HCT116 (cell line): ENCODE measurements around the gene LMNTD1. TPM values are rescaled to one million over a fixed set of nuclear protein-coding genes. Genes with fewer than 3 reads are reported as not detected.

Source experiments
- ATAC-seq: fragments of 200-7000 bp; cut with Tn5 transposase; 2 replicates; pipeline ENCODE4 v1.9.1; 2020; ENCODE audit warnings: mild to moderate bottlenecking, moderate library complexity
- Bru-seq: library from RNA; stranded (reverse); fragments of 400-500 nt; gene quantifications from one replicate; lab custom pipeline; 2021; lab: Mats Ljungman, UMichigan
- BruChase-seq, 2 experiments: library from RNA; stranded (reverse); fragments of 400-500 nt; gene quantifications; one replicate each; lab custom pipeline; 2021; lab: Mats Ljungman, UMichigan
- BruUV-seq: library from RNA; stranded (reverse); fragments of 400-500 nt; replicated peaks from 2 replicates; lab custom pipeline; 2021; lab: Mats Ljungman, UMichigan
- CTCF ChIA-PET: fragments of 300-600 bp; sonication (Branson Sonifier 250); formaldehyde crosslinking; loops from one replicate; lab custom pipeline; 2021; ENCODE audit warnings: antibody characterized with exemption; lab: Charles Lee
- POLR2A ChIA-PET: fragments of 300-600, 350-600 bp; sonication (Branson Sonifier 250); formaldehyde crosslinking; loops from one replicate; lab custom pipeline; 2021; ENCODE audit warnings: antibody characterized with exemption; lab: Charles Lee
- RAD21 ChIA-PET, 2 experiments: fragments of 300-600 bp; sonication (Branson Sonifier 250); formaldehyde crosslinking; loops; one replicate each; lab custom pipeline; 2023; ENCODE audit warnings: low total read pairs in 2 of 2; ENCODE audit not compliant: uncharacterized antibody in 2 of 2, unreplicated experiment in 2 of 2, low non-redundant PET in 1 of 2; lab: Charles Lee
- DNase-seq: peaks from one replicate; pipeline ENCODE4 v3.0.0-alpha.2; 2010; ENCODE audit warnings: low read depth, low spot score
- H2AFZ ChIP-seq: fragments of 200-600 bp; shearing (Covaris generic), sonication (generic); 2 replicates; pipeline ENCODE4 v1.6.1; 2017; ENCODE audit warnings: low read depth, mixed run types, mixed read lengths, antibody characterized with exemption, low read length; ENCODE audit not compliant: poor library complexity, severe bottlenecking
- H3K27ac ChIP-seq: 2 replicates; pipeline ENCODE4 v1.5.1; 2012; ENCODE audit warnings: low read depth, low read length
- H3K27me3 ChIP-seq: fragments of 200-600 bp; sonication (generic); 2 replicates; pipeline ENCODE4 v1.6.1; 2016; ENCODE audit warnings: mixed run types, low read length, mixed read lengths; ENCODE audit not compliant: insufficient read depth
- H3K36me3 ChIP-seq, 2 experiments: fragments of 200-500 bp in 1 of 2; fragments of 200-600 bp in 1 of 2; sonication (Bioruptor generic) in 1 of 2; sonication (generic) in 1 of 2; 2 replicates each; pipeline versions ENCODE4 v1.5.1 to v1.6.1; 2014 to 2016; ENCODE audit warnings: low read length in 2 of 2, inconsistent platforms in 1 of 2, mixed read lengths in 1 of 2, mixed run types in 1 of 2; ENCODE audit not compliant: insufficient read depth in 2 of 2, control insufficient read depth in 1 of 2
- H3K4me1 ChIP-seq, 2 experiments: fragments of 200-600 bp in 1 of 2; sonication (generic) in 1 of 2; 2 replicates each; pipeline versions ENCODE4 v1.5.1 to v1.6.1; 2012 to 2017; ENCODE audit warnings: low read length in 2 of 2, inconsistent platforms in 1 of 2, mild to moderate bottlenecking in 1 of 2, mixed read lengths in 1 of 2, mixed run types in 1 of 2, moderate library complexity in 1 of 2; ENCODE audit not compliant: insufficient read depth in 2 of 2, control insufficient read depth in 1 of 2
- H3K4me2 ChIP-seq: fragments of 200-600 bp; sonication (generic); 2 replicates; pipeline ENCODE4 v1.6.1; 2017; ENCODE audit warnings: mixed run types, low read length, mixed read lengths
- H3K4me3 ChIP-seq, 2 experiments: fragments of 200-600 bp in 1 of 2; sonication (generic) in 1 of 2; replicated peaks in 1 of 2; 2 replicates each; pipeline ENCODE4 v1.5.1; 2011 to 2016; ENCODE audit warnings: low read length in 2 of 2, control low read depth in 1 of 2, low read depth in 1 of 2, mild to moderate bottlenecking in 1 of 2, mixed read lengths in 1 of 2, mixed run types in 1 of 2
- H3K79me2 ChIP-seq: fragments of 200-600 bp; sonication (generic); 2 replicates; pipeline ENCODE4 v1.6.1; 2017; ENCODE audit warnings: mild to moderate bottlenecking, mixed run types, low read length, moderate library complexity, mixed read lengths; ENCODE audit not compliant: insufficient read depth
- H3K9ac ChIP-seq: fragments of 200-600 bp; sonication (generic); 2 replicates; pipeline ENCODE4 v1.6.1; 2016; ENCODE audit warnings: low read length, mixed read lengths
- H3K9me2 ChIP-seq: fragments of 200-600 bp; sonication (generic), shearing (Covaris generic); 2 replicates; pipeline ENCODE4 v1.6.1; 2017; ENCODE audit warnings: mixed run types, mild to moderate bottlenecking, moderate library complexity; ENCODE audit not compliant: insufficient read depth
- H3K9me3 ChIP-seq, 2 experiments: fragments of 200-500 bp in 1 of 2; fragments of 200-600 bp in 1 of 2; sonication (Bioruptor generic) in 1 of 2; sonication (generic) in 1 of 2; 2 replicates each; pipeline ENCODE4 v1.6.1; 2014 to 2017; ENCODE audit warnings: low read length in 2 of 2, mixed read lengths in 2 of 2, inconsistent platforms in 1 of 2, low read depth in 1 of 2, mild to moderate bottlenecking in 1 of 2, mixed run types in 1 of 2, moderate library complexity in 1 of 2; ENCODE audit not compliant: control insufficient read depth in 1 of 2, insufficient read depth in 1 of 2
- H4K20me1 ChIP-seq: fragments of 200-600 bp; sonication (generic), shearing (Covaris generic); 2 replicates; pipeline ENCODE4 v1.6.1; 2017; ENCODE audit warnings: mixed run types, mild to moderate bottlenecking, moderate library complexity; ENCODE audit not compliant: insufficient read depth
- EGR1 ChIP-seq: IDR thresholded peaks from 2 replicates; pipeline ENCODE4 v1.6.1; 2012; ENCODE audit warnings: low read depth
- ELF1 ChIP-seq: IDR thresholded peaks from 2 replicates; pipeline ENCODE4 v1.6.1; 2012; ENCODE audit warnings: low read depth, borderline replicate concordance
- POLR2A ChIP-seq: IDR thresholded peaks from 2 replicates; pipeline ENCODE4 v1.7.0; 2011; ENCODE audit warnings: borderline replicate concordance; ENCODE audit not compliant: insufficient read depth, insufficient read length; ENCODE audit errors: extremely low read depth
- REST ChIP-seq: IDR thresholded peaks from 2 replicates; pipeline ENCODE4 v1.6.1; 2012; ENCODE audit warnings: low read depth
- YY1 ChIP-seq: IDR thresholded peaks from 2 replicates; pipeline ENCODE4 v1.6.1; 2011; ENCODE audit warnings: low read length, low read depth, moderate library complexity, mild to moderate bottlenecking; ENCODE audit not compliant: insufficient replicate concordance; ENCODE audit errors: extremely low read depth
- intact Hi-C: fragments of 100-400 bp; cut with micrococcal nuclease; formaldehyde crosslinking; loops from 2 replicates; pipeline ENCODE4 v1.10.0; 2022
- long read RNA-seq: library from polyadenylated mRNA; unstranded; transcript quantifications from one replicate; pipeline ENCODE4 v2.0.0, GENCODE V29; 2021; ENCODE audit not compliant: unreplicated experiment
- polyA plus RNA-seq: library from polyadenylated mRNA; unstranded; fragments of >200 nt; gene quantifications from 2 replicates; pipeline ENCODE4 v1.2.1, GENCODE V29; 2012; ENCODE audit warnings: missing spikeins
- total RNA-seq: library from RNA; stranded (reverse); gene quantifications from one replicate; pipeline ENCODE4 v1.2.1, GENCODE V29; 2021; ENCODE audit not compliant: unreplicated experiment
- TF ChIP-seq, protein P1 (sequence below): IDR thresholded peaks from 2 replicates; pipeline ENCODE4 v1.6.1; 2012
- TF ChIP-seq, protein P2 (sequence below): IDR thresholded peaks from 2 replicates; pipeline ENCODE4 v1.6.1; 2011; ENCODE audit warnings: mild to moderate bottlenecking, low read length, moderate library complexity; ENCODE audit not compliant: insufficient replicate concordance; ENCODE audit errors: extremely low read depth

Gene LMNTD1
- total RNA-seq (not detected), Bru-seq, nascent RNA (percentile 8 among the genes with signal in this experiment), BruChase-seq, experiment 1, labeled RNA remaining after a 6-hour chase (percentile 5 among the genes with signal in this experiment), BruChase-seq, experiment 2, labeled RNA remaining after a 2-hour chase (percentile 8 among the genes with signal in this experiment)
- polyA plus RNA-seq = not detected in 2 replicates
- long read RNA-seq = 0 reads

GRCh38 chr12:25553098-25553497 lies at the start of gene LMNTD1:
Gene LMNTD1, minus strand, starts transcription at chr12:25553283. Its CDS starts 324 bp downstream, at chr12:25552959.
- no peaks in the 10 kb centered on the region for H3K36me3 ChIP-seq
- no peak within 1 kb of the TSS for H3K4me3 ChIP-seq
- H3K27me3 ChIP-seq = no peaks in the 10 kb centered on the region
- H3K27ac ChIP-seq = no peak within 1 kb of the TSS
- H3K9me2 ChIP-seq = no peaks in the 10 kb centered on the region; the same call in 1 of the 2 replicates
- no peaks in the 10 kb centered on the region for H3K79me2 ChIP-seq
- TF ChIP-seq POLR2A (no peak), REST (no peak), YY1 (no peak), ELF1 (no peak), EGR1 (no peak)
- TF ChIP-seq, protein P1, sequence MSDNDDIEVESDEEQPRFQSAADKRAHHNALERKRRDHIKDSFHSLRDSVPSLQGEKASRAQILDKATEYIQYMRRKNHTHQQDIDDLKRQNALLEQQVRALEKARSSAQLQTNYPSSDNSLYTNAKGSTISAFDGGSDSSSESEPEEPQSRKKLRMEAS = no peak
- TF ChIP-seq, protein P2, sequence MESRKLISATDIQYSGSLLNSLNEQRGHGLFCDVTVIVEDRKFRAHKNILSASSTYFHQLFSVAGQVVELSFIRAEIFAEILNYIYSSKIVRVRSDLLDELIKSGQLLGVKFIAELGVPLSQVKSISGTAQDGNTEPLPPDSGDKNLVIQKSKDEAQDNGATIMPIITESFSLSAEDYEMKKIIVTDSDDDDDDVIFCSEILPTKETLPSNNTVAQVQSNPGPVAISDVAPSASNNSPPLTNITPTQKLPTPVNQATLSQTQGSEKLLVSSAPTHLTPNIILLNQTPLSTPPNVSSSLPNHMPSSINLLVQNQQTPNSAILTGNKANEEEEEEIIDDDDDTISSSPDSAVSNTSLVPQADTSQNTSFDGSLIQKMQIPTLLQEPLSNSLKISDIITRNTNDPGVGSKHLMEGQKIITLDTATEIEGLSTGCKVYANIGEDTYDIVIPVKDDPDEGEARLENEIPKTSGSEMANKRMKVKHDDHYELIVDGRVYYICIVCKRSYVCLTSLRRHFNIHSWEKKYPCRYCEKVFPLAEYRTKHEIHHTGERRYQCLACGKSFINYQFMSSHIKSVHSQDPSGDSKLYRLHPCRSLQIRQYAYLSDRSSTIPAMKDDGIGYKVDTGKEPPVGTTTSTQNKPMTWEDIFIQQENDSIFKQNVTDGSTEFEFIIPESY = no peak
- TF ChIP-seq, all 23 proteins: peak for 0
- intact Hi-C loops = loop anchor here (10.0 kb wide), 2 partner anchors 308 to 558 kb away; no protein-coding TSS in a partner anchor
- Histone ChIP-seq H3K4me2 (no peak within 1 kb of the TSS), H3K9ac (no peak within 1 kb of the TSS), H3K4me1 (no peaks in the 10 kb centered on the region), H2AFZ (no peak within 1 kb of the TSS), H3K9me3 (no peaks in the 10 kb centered on the region), H4K20me1 (no peaks in the 10 kb centered on the region)
- ATAC-seq (no peak), DNase-seq (no peak)
- RAD21 ChIA-PET = no interaction called here
- CTCF ChIA-PET = no interaction called here
- POLR2A ChIA-PET = no interaction called here
- BruUV-seq = no TSS peak
